Keratinocyte (primary cell): ENCODE results near the gene SLC30A3. TPM values are rescaled to one million over a fixed set of nuclear protein-coding genes. Genes with fewer than 3 reads are reported as not detected.

Experiments
- DNase-seq: peaks from one replicate; pipeline ENCODE4 v3.0.0-alpha.2; 2011; ENCODE audit warnings: low read depth, missing footprints, low spot score
- FAIRE-seq: peaks from 2 replicates; lab custom pipeline; 2011; peaks lifted over from hg19 to GRCh38; lab: Jason Lieb, UNC
- H2AFZ ChIP-seq: 2 replicates; pipeline ENCODE4 v1.6.0; 2012; ENCODE audit warnings: low read length, control low read depth, inconsistent platforms; ENCODE audit not compliant: control insufficient read depth
- H3K27ac ChIP-seq: 2 replicates; pipeline ENCODE4 v1.5.1; 2011; ENCODE audit warnings: low read length; ENCODE audit not compliant: control insufficient read depth, insufficient read depth
- H3K27me3 ChIP-seq: 3 replicates; pipeline ENCODE4 v1.6.0; 2011; ENCODE audit warnings: low read length; ENCODE audit not compliant: control insufficient read depth, insufficient read depth; ENCODE audit errors: extremely low read depth
- H3K36me3 ChIP-seq, 2 experiments: 2 replicates in 1 of 2; 3 replicates in 1 of 2; pipeline ENCODE4 v1.5.1; 2011; ENCODE audit warnings: low read length in 2 of 2, mild to moderate bottlenecking in 1 of 2; ENCODE audit not compliant: control insufficient read depth in 2 of 2, insufficient read depth in 2 of 2; ENCODE audit errors: extremely low read depth in 1 of 2
- H3K4me1 ChIP-seq: 3 replicates; pipeline ENCODE4 v1.5.1; 2011; ENCODE audit warnings: low read length; ENCODE audit not compliant: control insufficient read depth, insufficient read depth; ENCODE audit errors: extremely low read depth
- H3K4me2 ChIP-seq: 3 replicates; pipeline ENCODE4 v1.6.0; 2011; ENCODE audit warnings: low read depth, low read length; ENCODE audit not compliant: control insufficient read depth, insufficient read depth; ENCODE audit errors: extremely low read depth
- H3K4me3 ChIP-seq, 3 experiments: fragments of 200-600 bp in 1 of 3; sonication (generic) in 1 of 3; 2 replicates in 2 of 3; 3 replicates in 1 of 3; pipeline ENCODE4 v1.5.1; 2011 to 2016; ENCODE audit warnings: low read length in 3 of 3, mild to moderate bottlenecking in 3 of 3, control low read depth in 2 of 3, inconsistent platforms in 1 of 3, low read depth in 1 of 3, mixed read lengths in 1 of 3, mixed run types in 1 of 3, moderate library complexity in 1 of 3; ENCODE audit not compliant: control insufficient read depth in 2 of 3, insufficient read depth in 2 of 3; ENCODE audit errors: extremely low read depth in 1 of 3
- H3K79me2 ChIP-seq: 2 replicates; pipeline ENCODE4 v1.6.0; 2012; ENCODE audit warnings: low read length; ENCODE audit not compliant: control insufficient read depth, insufficient read depth
- H3K9ac ChIP-seq: 3 replicates; pipeline ENCODE4 v1.6.0; 2011; ENCODE audit warnings: low read length; ENCODE audit not compliant: control insufficient read depth, insufficient read depth; ENCODE audit errors: extremely low read depth
- H3K9me1 ChIP-seq: 3 replicates; pipeline ENCODE4 v1.6.0; 2011; ENCODE audit warnings: low read length; ENCODE audit not compliant: control insufficient read depth, insufficient read depth; ENCODE audit errors: extremely low read depth
- H3K9me3 ChIP-seq: 2 replicates; pipeline ENCODE4 v1.5.1; 2012; ENCODE audit warnings: low read depth, low read length; ENCODE audit not compliant: control insufficient read depth
- H4K20me1 ChIP-seq: 3 replicates; pipeline ENCODE4 v1.6.0; 2011; ENCODE audit warnings: low read length; ENCODE audit not compliant: control insufficient read depth, insufficient read depth; ENCODE audit errors: extremely low read depth
- CTCF ChIP-seq, 3 experiments: IDR thresholded peaks in 1 of 3; conservative IDR thresholded peaks in 1 of 3; optimal IDR thresholded peaks in 1 of 3; 2 replicates in 2 of 3; 3 replicates in 1 of 3; pipeline versions ENCODE3 to v1.5.1; 2011; ENCODE audit warnings: low read length in 3 of 3, mild to moderate bottlenecking in 3 of 3, moderate library complexity in 2 of 3, control low read depth in 1 of 3, inconsistent platforms in 1 of 3; ENCODE audit not compliant: insufficient read depth in 2 of 3; ENCODE audit errors: extremely low read depth in 1 of 3
- EZH2 ChIP-seq: IDR thresholded peaks from one replicate; pipeline ENCODE4 v1.6.1; 2012; ENCODE audit warnings: inconsistent platforms, mild to moderate bottlenecking, low read length, moderate library complexity
- dilution Hi-C: fragments of 300-500 bp; cut with MboI; formaldehyde crosslinking; loops from one replicate; pipeline ENCODE4 v1.7.0; 2020; ENCODE audit warnings: low sequenced_read_pairs; ENCODE audit not compliant: extremely low pct_ligation_motif_present
- polyA plus RNA-seq, 5 experiments: library from polyadenylated mRNA; depleted of rRNA in 3 of 5; stranded (reverse) in 3 of 5; stranded (forward) in 1 of 5; unstranded in 1 of 5; fragments of >200 nt; gene quantifications; 1 replicate in 1 of 5; 2 replicates in 3 of 5; 3 replicates in 1 of 5; pipeline versions ENCODE4 v1.2.1 to v1.2.3, GENCODE V29; 2011 to 2012; ENCODE audit warnings: missing spikeins in 2 of 5, low read depth in 1 of 5, low replicate concordance in 1 of 5

SLC30A3 gene
- polyA plus RNA-seq, 1 donor (not counting 4 experiments of a cell fraction or from before 2014, with no cell fraction given), result not detected

GRCh38 chr2:27263287-27264252 is 723 bp upstream of the SLC30A3 start:
- H4K20me1 ChIP-seq, result peaks cover 2% of the 10 kb centered on the region
- peak overlapping the region; percentile 71 for H3K4me2 ChIP-seq
- H3K27me3 ChIP-seq, result peaks cover 72% of the 10 kb centered on the region
- H3K9me3 ChIP-seq, result no peaks in the 10 kb centered on the region
- H3K79me2 ChIP-seq, result no peaks in the 10 kb centered on the region
- FAIRE-seq (no peak), DNase-seq (no peak)
- no peak overlapping the region for H3K27ac ChIP-seq
- no peak overlapping the region for H2AFZ ChIP-seq
- no peaks in the 10 kb centered on the region for H3K36me3 ChIP-seq
- no peak overlapping the region for H3K9ac ChIP-seq
- dilution Hi-C loops, result no loop called here
- H3K9me1 ChIP-seq, result no peaks in the 10 kb centered on the region
- no peak for TF ChIP-seq CTCF (optimal IDR thresholded peaks at IDR 0.05 in 1 of 3, IDR thresholded peaks at IDR 0.05 in 1 of 3, conservative IDR thresholded peaks at IDR 0.05 in 1 of 3; ENCODE audit: extremely low read depth in 1 of 3, insufficient read depth in 2 of 3, low read length in 3 of 3)
- TF ChIP-seq EZH2, result peak; percentile 98
- H3K4me1 ChIP-seq, result peaks cover 14% of the 10 kb centered on the region
- peak overlapping the region; percentile 27 to 44 (median 42) for H3K4me3 ChIP-seq

- TF ChIP-seq CTCF (optimal IDR thresholded peaks at IDR 0.05 in 1 of 3, IDR thresholded peaks at IDR 0.05 in 1 of 3, conservative IDR thresholded peaks at IDR 0.05 in 1 of 3; ENCODE audit: extremely low read depth in 1 of 3, insufficient read depth in 2 of 3, low read length in 3 of 3) (no peak), EZH2 (peak; percentile 69)
- H3K9me1 ChIP-seq, result no peaks in the 10 kb centered on the region
- no peak for DNase-seq
- H3K4me2 ChIP-seq, result no peak overlapping the region
- H3K27ac ChIP-seq, result no peak overlapping the region
- no peaks in the 10 kb centered on the region for H3K79me2 ChIP-seq
- no peaks in the 10 kb centered on the region for H3K9me3 ChIP-seq
- peaks cover 2% of the 10 kb centered on the region for H4K20me1 ChIP-seq
- no peak overlapping the region for H2AFZ ChIP-seq
- peaks cover 14% of the 10 kb centered on the region for H3K4me1 ChIP-seq
- H3K9ac ChIP-seq, result no peak overlapping the region
- FAIRE-seq, result no peak
- H3K36me3 ChIP-seq, result no peaks in the 10 kb centered on the region
- H3K27me3 ChIP-seq, result peaks cover 81% of the 10 kb centered on the region
- dilution Hi-C loops, result no loop called here
- H3K4me3 ChIP-seq, result no peak overlapping the region
Observed at GRCh38 chr2:27261926-27262298, 935 bp downstream of the SLC30A3 start.
